HG02981 (cell line): ENCODE measurements around the gene EDAR.

Experiments
- ATAC-seq: cut with Tn5 transposase; IDR thresholded peaks from one replicate; pipeline ENCODE4 v1.9.1; 2021; ENCODE audit warnings: mild to moderate bottlenecking, moderate library complexity; ENCODE audit not compliant: unreplicated experiment

Gene EDAR

GRCh38 chr2:108911807-108912628 is 77.0 kb downstream of the EDAR start:
- ATAC-seq, result no peak

GRCh38 chr2:108911401-108911800 is 77.6 kb downstream of the EDAR start:
- ATAC-seq, result no peak

GRCh38 chr2:108910541-108911396 is 78.3 kb downstream of the EDAR start:
- no peak for ATAC-seq

GRCh38 chr2:108910011-108910431 is 79.0 kb downstream of the EDAR start:
- no peak for ATAC-seq

GRCh38 chr2:108909275-108909823 is 79.7 kb downstream of the EDAR start:
- no peak for ATAC-seq

GRCh38 chr2:108908713-108909070 is 80.3 kb downstream of the EDAR start:
- no peak for ATAC-seq

GRCh38 chr2:108907822-108908712 is 81.0 kb downstream of the EDAR start:
- no peak for ATAC-seq

GRCh38 chr2:108906403-108907077 is 82.5 kb downstream of the EDAR start:
- ATAC-seq, result no peak

GRCh38 chr2:108905906-108906305 is 83.1 kb downstream of the EDAR start:
- ATAC-seq, result no peak

- ATAC-seq, result no peak
These were observed 83.8 kb downstream of the EDAR start for GRCh38 chr2:108905176-108905575.

- no peak for ATAC-seq
These were observed 84.3 kb downstream of the EDAR start for GRCh38 chr2:108904680-108905079.

- ATAC-seq, result no peak
These were observed 90.5 kb downstream of the EDAR start for GRCh38 chr2:108898315-108899082.

GRCh38 chr2:108896741-108897140 is 92.3 kb downstream of the EDAR start:
- ATAC-seq, result no peak

GRCh38 chr2:108895188-108895587 is 93.8 kb downstream of the EDAR start:
- ATAC-seq, result no peak

GRCh38 chr2:108894766-108895165 is 94.3 kb downstream of the EDAR start:
- no peak for ATAC-seq

GRCh38 chr2:108893277-108893676 is 95.7 kb downstream of the EDAR start:
- no peak for ATAC-seq

- no peak for ATAC-seq
These were observed 99.1 kb downstream of the EDAR start for GRCh38 chr2:108889907-108890306.

- ATAC-seq, result no peak
These were observed 104.4 kb downstream of the EDAR start for GRCh38 chr2:108884619-108885018.

- ATAC-seq, result no peak
These were observed 110.7 kb downstream of the EDAR start for GRCh38 chr2:108878276-108878675.
